Smooth muscle cell (in vitro differentiated cells): Measurements from ENCODE around the gene GLIPR1L2. TPM values are rescaled to one million over a fixed set of nuclear protein-coding genes. Genes with fewer than 3 reads are reported as not detected.
"Not testable (repeated sequence)": the region's sequence is repeated elsewhere in the genome, so short reads cannot be mapped to it uniquely, and the experiment has no call there.

Experiments used
- DNase-seq: peaks from one replicate; lab custom pipeline; 2025; ENCODE audit not compliant: unreplicated experiment; lab: John Stamatoyannopoulos, UW
- H2AFZ ChIP-seq: fragments of 200-600 bp; sonication (generic); 2 replicates; pipeline ENCODE4 v1.6.0; 2016; ENCODE audit warnings: antibody characterized with exemption, low read depth, mild to moderate bottlenecking
- H3F3A ChIP-seq: fragments of 200-600 bp; sonication (generic); 2 replicates; pipeline ENCODE4 v1.6.0; 2017; ENCODE audit warnings: antibody characterized with exemption, low read depth
- H3K27ac ChIP-seq: fragments of 200-600 bp; sonication (generic); 2 replicates; pipeline ENCODE4 v1.5.1; 2016; ENCODE audit warnings: low read depth, mild to moderate bottlenecking
- H3K27me3 ChIP-seq: fragments of 200-600 bp; sonication (generic); 2 replicates; pipeline ENCODE4 v1.6.1; 2016; ENCODE audit warnings: low read depth, mild to moderate bottlenecking
- H3K36me3 ChIP-seq: fragments of 200-600 bp; sonication (generic); 2 replicates; pipeline ENCODE4 v1.5.1; 2016; ENCODE audit warnings: low read depth
- H3K4me1 ChIP-seq: fragments of 200-600 bp; sonication (generic); 2 replicates; pipeline ENCODE4 v1.5.1; 2016; ENCODE audit warnings: low read depth
- H3K4me2 ChIP-seq: fragments of 200-600 bp; sonication (generic); 2 replicates; pipeline ENCODE4 v1.6.0; 2016; ENCODE audit warnings: mild to moderate bottlenecking
- H3K4me3 ChIP-seq: fragments of 200-600 bp; sonication (generic); 2 replicates; pipeline ENCODE4 v1.5.1; 2016; ENCODE audit warnings: mild to moderate bottlenecking
- H3K79me2 ChIP-seq: fragments of 200-600 bp; sonication (generic); 2 replicates; pipeline ENCODE4 v1.6.0; 2016; ENCODE audit warnings: low read depth, mild to moderate bottlenecking
- H3K9ac ChIP-seq: fragments of 200-600 bp; sonication (generic); 2 replicates; pipeline ENCODE4 v1.6.0; 2016; ENCODE audit warnings: low read depth
- H3K9me3 ChIP-seq: fragments of 200-600 bp; sonication (generic); replicated peaks from 2 replicates; pipeline ENCODE4 v1.5.1; 2016; ENCODE audit warnings: low read depth
- H4K20me1 ChIP-seq: fragments of 200-600 bp; sonication (generic); 2 replicates; pipeline ENCODE4 v1.6.0; 2016; ENCODE audit warnings: low read depth
- WGBS: methylation state at CpG from one replicate; pipeline ENCODE4 v1.1.7; 2016; ENCODE audit warnings: low lambda C conversion rate; 5-methylcytosine and 5-hydroxymethylcytosine counted together
- polyA plus RNA-seq: library from polyadenylated mRNA; unstranded; fragments of >200 nt; fragmentation: Nextera tagmentation; extraction: Ambion mirVana; gene quantifications from 2 replicates; pipeline ENCODE4 v1.2.1, GENCODE V29; 2016
- total RNA-seq: library from RNA; depleted of rRNA; stranded (reverse); fragments of >200 nt; gene quantifications from 2 replicates; pipeline ENCODE4 v1.2.3, GENCODE V29; 2014
- TF ChIP-seq, protein P1 (sequence below): fragments of 200-600 bp; sonication (generic); IDR thresholded peaks from 2 replicates; pipeline ENCODE4 v1.5.1; 2017; ENCODE audit warnings: borderline replicate concordance, mild to moderate bottlenecking, antibody characterized with exemption; ENCODE audit not compliant: insufficient read depth, poor library complexity, severe bottlenecking

GLIPR1L2 gene
- total and polyA plus RNA-seq, 2 experiments from 2014 or later: 2.5 TPM; not detected in 1

DNA sequence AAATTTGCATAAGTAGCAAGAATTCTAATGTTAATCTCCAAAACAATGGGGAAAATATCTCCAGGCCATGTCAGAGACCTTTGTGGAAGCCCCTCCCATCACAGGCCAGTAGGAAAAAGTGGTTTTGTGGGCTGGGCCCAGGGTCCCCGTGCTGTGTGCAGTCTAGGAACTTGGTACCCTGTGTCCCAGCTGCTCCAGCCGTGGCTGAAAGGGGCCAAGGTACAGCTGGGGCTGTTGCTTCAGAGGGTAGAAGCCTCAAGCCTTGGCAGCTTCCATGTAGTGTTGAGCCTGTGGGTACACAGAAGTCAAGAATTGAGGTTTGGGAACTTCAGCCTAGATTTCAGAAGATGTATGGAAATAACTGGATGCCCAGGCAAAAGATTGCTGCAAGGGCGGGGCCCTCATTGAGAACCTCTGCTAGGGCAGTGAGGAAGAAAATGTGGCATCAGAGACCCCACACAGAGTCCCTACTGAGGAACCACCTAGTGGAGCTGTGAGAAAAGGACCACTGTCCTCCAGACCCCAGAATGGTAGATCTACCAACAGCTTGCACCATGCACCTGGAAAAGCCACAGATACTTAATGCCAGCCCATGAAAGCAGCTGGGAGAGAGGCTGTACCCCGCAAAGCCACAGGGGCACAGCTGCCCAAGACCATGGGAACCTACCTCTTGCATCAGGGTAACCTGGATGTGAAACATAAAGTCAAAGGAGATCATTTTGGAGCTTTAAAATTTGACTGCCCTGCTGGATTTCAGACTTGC lies 51.0 kb downstream of the GLIPR1L2 start:
- not testable (repeated sequence) for H3K36me3 ChIP-seq, H4K20me1 ChIP-seq, H3K27me3 ChIP-seq, H3K27ac ChIP-seq, H2AFZ ChIP-seq, H3K9me3 ChIP-seq, H3K4me2 ChIP-seq, H3K9ac ChIP-seq, H3K79me2 ChIP-seq, H3K4me1 ChIP-seq, H3F3A ChIP-seq, DNase-seq, H3K4me3 ChIP-seq
- 87% methylated on average over 4 of the region's 4 CpGs for WGBS

DNA sequence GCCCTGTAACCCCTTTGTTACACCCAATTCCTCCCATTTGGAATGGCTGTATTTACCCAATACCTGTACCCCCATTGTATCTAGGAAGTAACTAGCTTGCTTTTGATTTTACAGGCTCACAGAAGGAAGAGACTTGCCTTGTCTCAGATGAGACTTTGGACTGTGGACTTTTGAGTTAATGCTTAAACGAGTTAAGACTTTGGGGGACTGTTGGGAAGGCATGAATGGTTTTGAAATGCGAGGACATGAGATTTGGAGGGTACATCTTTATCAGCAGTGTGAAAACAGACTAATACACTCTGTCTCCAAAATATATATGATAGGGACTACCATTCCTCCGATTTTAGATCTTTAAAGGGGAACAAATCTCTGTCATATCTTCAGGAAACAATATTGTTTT lies 51.6 kb downstream of the GLIPR1L2 start:
- WGBS: 34% methylated on average over 3 of the region's 3 CpGs
- not testable (repeated sequence) for H3K9me3 ChIP-seq, H3K27me3 ChIP-seq, H3K27ac ChIP-seq, H3K4me3 ChIP-seq, H3K4me2 ChIP-seq, H3F3A ChIP-seq, H2AFZ ChIP-seq, DNase-seq, H3K79me2 ChIP-seq, H4K20me1 ChIP-seq, H3K9ac ChIP-seq, H3K36me3 ChIP-seq, H3K4me1 ChIP-seq

DNA sequence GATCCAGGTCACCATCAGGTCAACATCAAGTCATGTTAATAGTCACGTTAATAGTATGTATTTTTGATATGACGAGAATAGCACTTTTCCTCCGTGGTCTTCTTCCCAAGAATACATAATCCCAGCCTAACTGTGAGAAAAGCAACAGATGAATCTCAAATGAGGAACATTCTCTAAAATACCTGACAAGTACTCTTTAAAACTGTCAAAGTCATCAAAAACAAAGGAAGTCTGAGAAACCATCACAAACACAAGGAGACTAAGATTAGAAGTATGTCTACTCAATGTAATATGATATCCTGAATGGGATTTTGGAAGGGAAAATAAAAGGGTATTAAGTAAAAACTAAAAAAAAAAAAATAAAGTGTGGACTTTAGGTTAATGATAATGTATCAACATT lies 52.8 kb downstream of the GLIPR1L2 start:
- Histone ChIP-seq H3K9ac (no peak overlapping the region), H3K9me3 (no peaks in the 10 kb centered on the region), H2AFZ (no peak overlapping the region), H3K36me3 (no peaks in the 10 kb centered on the region), H3K27ac (no peak overlapping the region), H4K20me1 (no peaks in the 10 kb centered on the region), H3K4me3 (no peak overlapping the region), H3K27me3 (no peaks in the 10 kb centered on the region), H3F3A (no peaks in the 10 kb centered on the region), H3K4me2 (no peak overlapping the region), H3K79me2 (no peaks in the 10 kb centered on the region), H3K4me1 (no peaks in the 10 kb centered on the region)
- no peak for DNase-seq
- 60% methylated on average over 3 of the region's 3 CpGs for WGBS
- TF ChIP-seq, protein P1, sequence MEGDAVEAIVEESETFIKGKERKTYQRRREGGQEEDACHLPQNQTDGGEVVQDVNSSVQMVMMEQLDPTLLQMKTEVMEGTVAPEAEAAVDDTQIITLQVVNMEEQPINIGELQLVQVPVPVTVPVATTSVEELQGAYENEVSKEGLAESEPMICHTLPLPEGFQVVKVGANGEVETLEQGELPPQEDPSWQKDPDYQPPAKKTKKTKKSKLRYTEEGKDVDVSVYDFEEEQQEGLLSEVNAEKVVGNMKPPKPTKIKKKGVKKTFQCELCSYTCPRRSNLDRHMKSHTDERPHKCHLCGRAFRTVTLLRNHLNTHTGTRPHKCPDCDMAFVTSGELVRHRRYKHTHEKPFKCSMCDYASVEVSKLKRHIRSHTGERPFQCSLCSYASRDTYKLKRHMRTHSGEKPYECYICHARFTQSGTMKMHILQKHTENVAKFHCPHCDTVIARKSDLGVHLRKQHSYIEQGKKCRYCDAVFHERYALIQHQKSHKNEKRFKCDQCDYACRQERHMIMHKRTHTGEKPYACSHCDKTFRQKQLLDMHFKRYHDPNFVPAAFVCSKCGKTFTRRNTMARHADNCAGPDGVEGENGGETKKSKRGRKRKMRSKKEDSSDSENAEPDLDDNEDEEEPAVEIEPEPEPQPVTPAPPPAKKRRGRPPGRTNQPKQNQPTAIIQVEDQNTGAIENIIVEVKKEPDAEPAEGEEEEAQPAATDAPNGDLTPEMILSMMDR: no peak

DNA sequence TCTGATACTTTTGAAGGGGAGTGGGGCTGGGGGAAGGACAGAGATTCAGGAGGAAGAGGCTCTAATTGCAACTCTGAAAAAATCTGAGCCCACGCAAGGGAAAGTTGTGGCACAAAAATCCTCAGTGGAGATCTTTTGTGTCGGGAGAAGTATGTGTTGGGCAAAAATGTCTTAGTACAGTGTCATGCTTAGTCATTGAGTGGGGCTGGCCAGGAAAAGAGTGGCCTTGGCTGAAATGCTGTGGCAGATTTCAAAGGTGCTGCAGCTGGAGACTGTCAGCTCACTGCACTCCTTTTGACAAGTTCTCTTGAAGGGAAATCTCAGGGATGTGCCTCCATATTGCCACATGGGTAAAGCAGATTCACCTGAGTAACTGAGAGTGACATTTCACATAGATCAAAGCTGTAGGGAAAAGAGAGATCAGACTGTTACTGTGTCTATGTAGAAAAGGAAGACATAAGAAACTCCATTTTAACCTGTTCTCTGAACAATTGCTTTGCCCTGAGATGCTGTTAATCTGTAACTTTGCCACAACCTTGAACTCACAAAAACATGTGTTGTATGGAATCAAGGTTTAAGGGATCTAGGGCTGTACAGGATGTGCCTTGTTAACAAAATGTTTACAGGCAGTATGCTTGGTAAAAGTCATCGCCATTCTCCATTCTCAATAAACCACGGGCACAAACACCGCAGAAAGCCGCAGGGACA lies 53.7 kb downstream of the GLIPR1L2 start:
- 82% methylated on average over 6 of the region's 6 CpGs for WGBS
- Histone ChIP-seq H3K36me3 (no peaks in the 10 kb centered on the region), H3K4me1 (no peaks in the 10 kb centered on the region), H2AFZ (peak overlapping the region; percentile 70), H3K4me2 (no peak overlapping the region), H3K4me3 (no peak overlapping the region), H3K9ac (no peak overlapping the region), H3K27ac (peak overlapping the region; percentile 33), H3F3A (no peaks in the 10 kb centered on the region), H3K79me2 (no peaks in the 10 kb centered on the region), H4K20me1 (no peaks in the 10 kb centered on the region), H3K27me3 (no peaks in the 10 kb centered on the region), H3K9me3 (no peaks in the 10 kb centered on the region)
- no peak for DNase-seq
- TF ChIP-seq, protein P1: no peak

DNA sequence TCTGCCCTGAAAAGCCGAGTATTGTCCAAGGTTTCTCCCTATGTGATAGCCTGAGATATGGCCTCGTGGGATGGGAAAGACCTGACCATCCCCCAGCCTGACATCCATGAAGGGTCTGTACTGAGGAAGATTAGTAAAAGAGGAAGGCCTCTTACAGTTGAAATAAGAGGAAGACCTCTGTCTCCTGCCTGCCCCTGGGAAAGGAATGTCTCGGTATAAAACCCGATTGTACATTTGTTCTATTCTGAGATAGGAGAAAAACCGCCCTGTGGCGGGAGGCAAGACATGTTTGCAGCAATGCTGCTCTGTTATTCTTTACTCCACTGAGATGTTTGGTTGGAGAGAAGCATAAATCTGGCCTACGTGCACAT lies 54.2 kb downstream of the GLIPR1L2 start:
- H3K4me1 ChIP-seq, H3K27ac ChIP-seq, H3F3A ChIP-seq, H3K4me2 ChIP-seq, H3K4me3 ChIP-seq, H4K20me1 ChIP-seq, DNase-seq, H3K9ac ChIP-seq, H3K27me3 ChIP-seq, H3K79me2 ChIP-seq, H3K36me3 ChIP-seq, H3K9me3 ChIP-seq: not testable (repeated sequence)
- WGBS: 88% methylated on average over 7 of the region's 7 CpGs
- peak overlapping the region; percentile 70 for H2AFZ ChIP-seq
